HG02798 (cell line): ENCODE results near the gene RUNDC1.
A peak's percentile ranks its signal among the peaks of the same experiment; 100 is the strongest.
"Not testable (repeated sequence)": the region's sequence is repeated elsewhere in the genome, so short reads cannot be mapped to it uniquely, and the experiment has no call there.

Experiments used
- ATAC-seq: cut with Tn5 transposase; IDR thresholded peaks from one replicate; pipeline ENCODE4 v1.9.1; 2021; ENCODE audit warnings: mild to moderate bottlenecking; ENCODE audit not compliant: unreplicated experiment, poor library complexity

The RUNDC1 gene

GRCh38 chr17:42989726-42990652 lies 9.6 kb downstream of the RUNDC1 start:
- no peak for ATAC-seq

GRCh38 chr17:42991471-42991870 lies 11.1 kb downstream of the RUNDC1 start:
- no peak for ATAC-seq

GRCh38 chr17:42992872-42993271 lies 12.5 kb downstream of the RUNDC1 start:
- no peak for ATAC-seq

- not testable (repeated sequence) for ATAC-seq
Measured at GRCh38 chr17:42993913-42994312, 13.5 kb downstream of the RUNDC1 start.

- ATAC-seq, result no peak
Measured at GRCh38 chr17:42997390-42997983, 17.1 kb downstream of the RUNDC1 start.

GRCh38 chr17:42997984-42998938 lies 17.9 kb downstream of the RUNDC1 start, which contains the start of gene RPL27:
Gene RPL27 (plus strand): TSS chr17:42998419. CDS start chr17:42998751, 332 bp downstream.
- peak; percentile 96 for ATAC-seq

GRCh38 chr17:42999003-42999525 lies 18.7 kb downstream of the RUNDC1 start:
- no peak for ATAC-seq

GRCh38 chr17:43000894-43001293 lies 20.5 kb downstream of the RUNDC1 start:
- ATAC-seq, result not testable (repeated sequence)

- ATAC-seq, result no peak
Measured at GRCh38 chr17:43003542-43004172, 23.3 kb downstream of the RUNDC1 start.

- ATAC-seq, result peak; percentile 93
Measured at GRCh38 chr17:43006639-43007551, 26.5 kb downstream of the RUNDC1 start, which contains the start of gene IFI35. Gene IFI35 (plus strand): TSS chr17:43006784. CDS start chr17:43006948, 164 bp downstream.

GRCh38 chr17:43010667-43011308 lies 30.4 kb downstream of the RUNDC1 start:
- ATAC-seq, result no peak

- ATAC-seq, result no peak
Measured at GRCh38 chr17:43011728-43012472, 31.5 kb downstream of the RUNDC1 start.

- ATAC-seq, result no peak
Measured at GRCh38 chr17:43013296-43013695, 32.9 kb downstream of the RUNDC1 start.

- ATAC-seq, result no peak
Measured at GRCh38 chr17:43014020-43014648, 33.8 kb downstream of the RUNDC1 start.

GRCh38 chr17:43014649-43015542 lies 34.5 kb downstream of the RUNDC1 start:
- no peak for ATAC-seq

- ATAC-seq, result no peak
Measured at GRCh38 chr17:43015579-43015978, 35.2 kb downstream of the RUNDC1 start.
